ENCODE measurements around the gene NRXN3.

DNA sequence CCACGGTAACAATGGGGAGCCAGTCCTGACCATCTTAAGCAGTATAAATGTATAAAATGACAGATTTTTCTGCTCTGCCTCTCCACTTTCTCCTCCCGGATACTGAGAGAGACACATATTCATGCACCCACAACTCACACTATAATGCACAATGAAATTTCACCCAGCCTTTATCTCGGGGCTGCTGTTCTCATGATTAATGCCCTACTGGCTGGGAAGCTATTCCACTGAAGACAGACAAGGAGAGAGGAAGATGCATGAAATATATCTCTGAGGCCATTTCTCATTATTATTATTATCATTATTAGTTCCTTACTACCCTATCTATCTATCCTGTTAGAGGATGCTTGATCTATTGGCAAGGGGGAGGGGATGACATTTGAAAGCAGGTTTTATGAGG is 1539.4 kb downstream of the NRXN3 start:
- no peak for TF ChIP-seq CTCF (conservative IDR thresholded peaks at IDR 0.05 in 1 of 2, IDR thresholded peaks at IDR 0.05 in 1 of 2; ENCODE audit: extremely low read depth in 1 of 2, insufficient read depth in 1 of 2, low read depth in 1 of 2, low read length in 2 of 2)
- no peak for TF ChIP-seq EZH2 (IDR thresholded peaks at IDR 0.05; ENCODE audit: borderline replicate concordance, low read length)

Data from mammary epithelial cell (primary cell).